Neural cell (in vitro differentiated cells): Measurements from ENCODE around the gene AHNAK2.

Experiments
- CTCF ChIP-seq: fragments of 450-650 bp; IDR thresholded peaks from 2 replicates; pipeline ENCODE4 v1.5.1; 2014; ENCODE audit warnings: antibody characterized with exemption, mild to moderate bottlenecking, moderate library complexity; ENCODE audit not compliant: poor library complexity, severe bottlenecking
- EP300 ChIP-seq: fragments of 450-650 bp; conservative IDR thresholded peaks from 2 replicates; pipeline ENCODE4 v1.6.1; 2014; ENCODE audit warnings: antibody characterized with exemption, mild to moderate bottlenecking, moderate library complexity; ENCODE audit not compliant: poor library complexity, severe bottlenecking
- EZH2 ChIP-seq: fragments of 200-600, 300-800 bp; shearing (Covaris generic), sonication (generic); IDR thresholded peaks from 2 replicates; pipeline ENCODE4 v1.6.1; 2014; ENCODE audit warnings: antibody characterized with exemption, low read length, borderline replicate concordance, mild to moderate bottlenecking; ENCODE audit not compliant: insufficient read depth, poor library complexity, severe bottlenecking
- MXI1 ChIP-seq: fragments of 450-650 bp; conservative IDR thresholded peaks from 2 replicates; pipeline ENCODE4 v1.6.1; 2014; ENCODE audit warnings: antibody characterized with exemption, mild to moderate bottlenecking; ENCODE audit not compliant: poor library complexity, severe bottlenecking
- POLR2AphosphoS5 ChIP-seq: IDR thresholded peaks from 2 replicates; pipeline ENCODE4 v1.6.1; 2012
- RAD21 ChIP-seq: fragments of 450-650 bp; conservative IDR thresholded peaks from 2 replicates; pipeline ENCODE4 v1.6.1; 2014; ENCODE audit warnings: antibody characterized with exemption, mild to moderate bottlenecking, moderate library complexity
- REST ChIP-seq: IDR thresholded peaks from 2 replicates; pipeline ENCODE4 v1.6.1; 2012; ENCODE audit warnings: borderline replicate concordance
- SMC3 ChIP-seq: fragments of 450-650 bp; conservative IDR thresholded peaks from 2 replicates; pipeline ENCODE4 v1.6.1; 2014; ENCODE audit warnings: antibody characterized with exemption, mild to moderate bottlenecking, moderate library complexity; ENCODE audit not compliant: poor library complexity
- TAF1 ChIP-seq: IDR thresholded peaks from 2 replicates; pipeline ENCODE4 v1.6.1; 2012; ENCODE audit warnings: low read depth

DNA sequence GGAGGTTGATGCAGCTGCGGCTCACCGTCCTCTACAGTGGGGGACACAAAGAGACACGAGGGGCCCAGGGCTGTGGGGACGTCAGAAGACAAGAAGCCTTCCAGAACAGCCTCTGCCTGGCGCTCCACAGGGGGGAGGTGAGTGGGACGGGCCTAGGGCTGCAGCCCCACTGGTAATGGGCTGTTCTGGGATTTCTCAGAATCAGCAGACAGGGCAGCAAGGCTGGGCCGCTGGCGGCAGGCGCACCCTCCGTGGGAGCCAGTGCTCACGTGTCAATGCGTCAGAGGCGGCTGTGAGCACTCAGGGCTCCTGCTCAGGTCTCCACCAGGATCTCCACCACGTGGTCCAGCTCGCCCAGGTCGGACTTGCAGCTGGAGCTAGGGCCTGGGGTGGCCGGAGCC is 32.7 kb upstream of the AHNAK2 start:
- TF ChIP-seq CTCF, result no peak
- no peak for TF ChIP-seq POLR2AphosphoS5
- no peak for TF ChIP-seq RAD21
- TF ChIP-seq EZH2, result no peak
- no peak for TF ChIP-seq REST
- TF ChIP-seq TAF1, result no peak
- TF ChIP-seq SMC3, result no peak
- no peak for TF ChIP-seq EP300
- no peak for TF ChIP-seq MXI1
